ENCODE results near the gene NOTCH3. TPM values are rescaled to one million over a fixed set of nuclear protein-coding genes. Genes with fewer than 3 reads are reported as not detected.

The NOTCH3 gene
- total and polyA plus RNA-seq, 4 donors = 0.49 to 3.7 (median 2.9) TPM

GRCh38 chr19:15198951-15199660 is 1.7 kb downstream of the NOTCH3 start:
- no peak for DNase-seq (ENCODE audit: low spot score)
- Histone ChIP-seq H3K27ac (ENCODE audit: low read depth in 1 of 2, low read length in 2 of 2) (no peak overlapping the region), H3K4me1 (ENCODE audit: control insufficient read depth in 4 of 4, insufficient read depth in 4 of 4, low read length in 3 of 4) (peaks cover 0 to 5% (median 3%) of the 10 kb centered on the region in 4 donors)

GRCh38 chr19:15197942-15198341 is 2.9 kb downstream of the NOTCH3 start:
- no peaks in the 10 kb centered on the region for H3K9me3 ChIP-seq (ENCODE audit: control insufficient read depth in 4 of 4, low read length in 3 of 4)
- no peaks in the 10 kb centered on the region for H3K36me3 ChIP-seq (ENCODE audit: control insufficient read depth in 4 of 4, insufficient read depth in 3 of 4, low read depth in 1 of 4, low read length in 3 of 4)
- no peak overlapping the region for H3K27ac ChIP-seq (ENCODE audit: low read depth in 1 of 2, low read length in 2 of 2)
- H3K4me3 ChIP-seq (ENCODE audit: low read depth in 1 of 3, low read length in 3 of 3) = no peak overlapping the region
- peaks cover 0 to 5% (median 3%) of the 10 kb centered on the region in 4 donors for H3K4me1 ChIP-seq (ENCODE audit: control insufficient read depth in 4 of 4, insufficient read depth in 4 of 4, low read length in 3 of 4)
- no peak for DNase-seq (ENCODE audit: low spot score)
- 53% methylated on average over 8 of the region's 8 CpGs for WGBS
- peaks cover 0 to 4% (median 1%) of the 10 kb centered on the region in 4 donors for H3K27me3 ChIP-seq (ENCODE audit: control insufficient read depth in 4 of 4, insufficient read depth in 4 of 4, low read length in 3 of 4)
- no peak overlapping the region for H3K9ac ChIP-seq (ENCODE audit: low read depth in 1 of 2, low read length in 2 of 2)
- TF ChIP-seq MAX (IDR thresholded peaks at IDR 0.05) = no peak
- TF ChIP-seq RAD21 (IDR thresholded peaks at IDR 0.05) = no peak
- no peak for TF ChIP-seq JUND (IDR thresholded peaks at IDR 0.05)
- no peak for TF ChIP-seq SP1 (IDR thresholded peaks at IDR 0.05)
- no peak for TF ChIP-seq EGR1 (IDR thresholded peaks at IDR 0.05; ENCODE audit: low read depth in 2 of 2)
- no peak for TF ChIP-seq GABPA (IDR thresholded peaks at IDR 0.05 in 1 of 2, conservative IDR thresholded peaks at IDR 0.05 in 1 of 2)
- no peak for TF ChIP-seq ZBTB33 (IDR thresholded peaks at IDR 0.05)
- TF ChIP-seq YY1 (IDR thresholded peaks at IDR 0.05) = no peak
- no peak for TF ChIP-seq CTCF (IDR thresholded peaks at IDR 0.05; ENCODE audit: low read depth, low read length, missing input control)
- no peak for TF ChIP-seq HNF4A (conservative IDR thresholded peaks at IDR 0.05)
- TF ChIP-seq FOXA2 (IDR thresholded peaks at IDR 0.05) = no peak
- TF ChIP-seq ATF3 (IDR thresholded peaks at IDR 0.05) = no peak
- TF ChIP-seq HNF4G (IDR thresholded peaks at IDR 0.05) = no peak
- no peak for TF ChIP-seq FOXA1 (IDR thresholded peaks at IDR 0.05)
- no peak for TF ChIP-seq TAF1 (conservative IDR thresholded peaks at IDR 0.05)
- TF ChIP-seq NR2F2 (IDR thresholded peaks at IDR 0.05) = no peak

More at GRCh38 chr19:15198951-15199660, 1.7 kb downstream of the NOTCH3 start:
- Histone ChIP-seq H3K9me3 (ENCODE audit: control insufficient read depth in 4 of 4, low read length in 3 of 4) (no peaks in the 10 kb centered on the region), H3K27me3 (ENCODE audit: control insufficient read depth in 4 of 4, insufficient read depth in 4 of 4, low read length in 3 of 4) (peaks cover 0 to 4% (median 1%) of the 10 kb centered on the region in 4 donors), H3K36me3 (ENCODE audit: control insufficient read depth in 4 of 4, insufficient read depth in 3 of 4, low read depth in 1 of 4, low read length in 3 of 4) (no peaks in the 10 kb centered on the region), H3K9ac (ENCODE audit: low read depth in 1 of 2, low read length in 2 of 2) (no peak overlapping the region), H3K4me3 (ENCODE audit: low read depth in 1 of 3, low read length in 3 of 3) (no peak overlapping the region)
- 80% methylated on average over 15 of the region's 15 CpGs for WGBS
- TF ChIP-seq EGR1 (IDR thresholded peaks at IDR 0.05; ENCODE audit: low read depth in 2 of 2) = no peak
- TF ChIP-seq SP1 (IDR thresholded peaks at IDR 0.05) = no peak
- TF ChIP-seq CTCF (IDR thresholded peaks at IDR 0.05; ENCODE audit: low read depth, low read length, missing input control) = no peak
- no peak for TF ChIP-seq ZBTB33 (IDR thresholded peaks at IDR 0.05)
- no peak for TF ChIP-seq RAD21 (IDR thresholded peaks at IDR 0.05)
- TF ChIP-seq GABPA (IDR thresholded peaks at IDR 0.05 in 1 of 2, conservative IDR thresholded peaks at IDR 0.05 in 1 of 2) = no peak
- no peak for TF ChIP-seq NR2F2 (IDR thresholded peaks at IDR 0.05)
- no peak for TF ChIP-seq FOXA1 (IDR thresholded peaks at IDR 0.05)
- no peak for TF ChIP-seq YY1 (IDR thresholded peaks at IDR 0.05)

Data from liver (tissue), 9 donors.